ENCODE measurements around the gene KLK2.

The KLK2 gene

DNA sequence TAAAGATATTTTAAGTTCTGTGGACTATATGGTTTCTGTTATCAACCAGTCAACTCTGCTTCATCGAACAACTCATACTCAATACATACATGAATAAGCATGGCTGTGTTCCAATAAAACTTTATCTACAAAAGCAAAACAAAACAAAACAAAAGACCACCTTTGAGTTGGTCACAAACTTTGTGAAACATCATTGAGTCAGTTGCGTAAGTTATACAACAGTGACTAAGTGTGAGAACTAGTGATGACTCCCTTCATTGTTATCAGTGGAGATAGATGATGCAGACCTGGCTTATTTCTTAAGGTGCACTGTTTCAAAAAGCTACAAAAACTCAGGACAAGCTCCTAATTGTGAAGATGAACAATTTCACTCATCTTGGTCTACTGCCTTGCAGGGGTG is 52.5 kb downstream of the KLK2 start:
- no peak for DNase-seq

- no peak for DNase-seq
These were observed 52.9 kb downstream of the KLK2 start for GRCh38 chr19:50926144-50926543.

DNA sequence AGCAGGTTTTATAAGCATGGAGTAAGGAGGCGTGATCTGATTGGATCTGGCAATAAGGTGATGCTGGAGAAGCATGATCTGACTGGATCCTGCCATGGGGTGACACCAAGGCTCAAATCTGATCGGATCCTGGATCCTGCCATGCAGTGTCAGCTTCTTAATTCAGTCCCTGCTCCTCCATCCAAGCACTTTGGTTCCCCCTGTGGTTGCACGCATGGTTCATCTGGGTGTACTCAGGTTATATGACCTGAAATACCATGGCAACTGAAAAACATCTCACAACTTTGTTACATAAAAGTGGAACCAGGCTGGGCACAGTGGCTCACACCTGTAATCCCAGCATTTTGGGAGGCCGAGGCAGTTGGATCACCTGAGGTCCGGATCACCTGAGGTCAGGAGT is 55.6 kb downstream of the KLK2 start:
- no peak for DNase-seq

Data from right kidney (tissue), 1 donor.